ENCODE data around the gene PLA2G2F. TPM values are rescaled to one million over a fixed set of nuclear protein-coding genes. Genes with fewer than 3 reads are reported as not detected.

PLA2G2F gene
- polyA plus RNA-seq, 2 of the 4 experiments (the other 2 are of a cell fraction), result not detected

DNA sequence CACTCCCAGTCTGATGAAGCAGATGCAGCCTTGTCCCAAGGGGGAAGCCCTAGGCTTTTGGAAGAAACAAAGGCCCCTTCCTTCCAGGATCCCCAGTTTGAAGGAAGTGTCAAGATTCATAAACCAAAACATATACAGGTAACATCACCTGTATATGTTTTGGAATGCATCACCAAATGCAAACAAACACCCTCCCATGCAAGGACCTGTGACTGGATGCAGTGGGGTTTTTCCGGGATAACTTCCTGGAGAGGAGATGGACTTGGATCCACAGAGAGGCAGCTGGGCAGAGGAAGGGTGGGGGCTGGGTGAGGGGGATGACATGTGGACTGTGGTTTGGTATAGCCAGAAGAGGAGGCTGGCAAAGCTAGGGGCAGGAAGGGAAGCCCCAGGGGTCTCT is 1.5 kb upstream of the PLA2G2F start:
- TF ChIP-seq HDAC2 (IDR thresholded peaks at IDR 0.05) (no peak), CHD4 (IDR thresholded peaks at IDR 0.05; ENCODE audit: borderline replicate concordance) (no peak), HOXA7 (CRISPR knock-in tag; IDR thresholded peaks at IDR 0.05) (no peak), EHF (CRISPR knock-in tag; IDR thresholded peaks at IDR 0.05) (no peak), PBX3 (IDR thresholded peaks at IDR 0.05) (no peak), FOSL2 (IDR thresholded peaks at IDR 0.05) (no peak), FOSL2 (CRISPR knock-in tag; IDR thresholded peaks at IDR 0.05) (no peak)
- ATAC-seq (no peak), DNase-seq (ENCODE audit: low read depth in 1 of 2, low spot score in 1 of 2) (no peak), FAIRE-seq (no peak)
- Histone ChIP-seq H3K4me1 (no peaks in the 10 kb centered on the region), H3K4me3 (no peak overlapping the region), H3K4me2 (no peak overlapping the region), H3K27ac (no peak overlapping the region), H3K9me3 (no peaks in the 10 kb centered on the region)
- CTCF ChIA-PET, result no interaction called here
- no CpG with 5 or more reads among the region's 1 CpG for WGBS (ENCODE audit: missing lambda C conversion rate)
- POLR2A ChIA-PET, result no interaction called here

DNA sequence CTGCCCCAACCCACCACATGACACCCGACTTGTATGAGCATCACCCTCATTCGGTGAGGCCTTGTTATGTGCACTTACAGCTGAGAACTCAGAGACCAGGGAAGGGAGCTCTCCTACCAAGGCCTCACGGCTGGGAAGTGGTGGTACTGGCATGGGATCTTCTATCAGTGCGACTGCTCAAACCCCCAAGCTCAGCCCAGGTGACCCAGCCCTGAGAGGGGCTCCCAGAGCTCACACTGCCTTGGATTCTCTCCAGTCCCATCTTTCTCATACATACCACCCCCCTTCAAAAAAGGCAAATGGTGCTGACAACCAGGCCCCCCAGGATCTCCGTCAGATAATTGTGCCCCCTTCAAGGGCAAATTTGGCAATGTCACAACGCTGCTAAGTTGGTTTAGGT is 777 bp upstream of the PLA2G2F start:
- POLR2A ChIA-PET, result no interaction called here
- TF ChIP-seq CEBPB (IDR thresholded peaks at IDR 0.05), result no peak
- no peak for TF ChIP-seq HOXA7 (CRISPR knock-in tag; IDR thresholded peaks at IDR 0.05)
- TF ChIP-seq PHF8 (IDR thresholded peaks at IDR 0.05; ENCODE audit: borderline replicate concordance, low read depth), result no peak
- TF ChIP-seq MAZ (IDR thresholded peaks at IDR 0.05; ENCODE audit: borderline replicate concordance, low read depth, low read length), result no peak
- no peak for TF ChIP-seq HES2 (IDR thresholded peaks at IDR 0.05)
- TF ChIP-seq JUNB (IDR thresholded peaks at IDR 0.05), result no peak
- no peak for TF ChIP-seq POLR2A (IDR thresholded peaks at IDR 0.05; ENCODE audit: low read length)
- TF ChIP-seq KDM5A (IDR thresholded peaks at IDR 0.05), result no peak
- TF ChIP-seq CHD2 (IDR thresholded peaks at IDR 0.05; ENCODE audit: low read length, partially characterized antibody), result no peak
- TF ChIP-seq EHF (CRISPR knock-in tag; IDR thresholded peaks at IDR 0.05), result no peak
- TF ChIP-seq NPAS2 (CRISPR knock-in tag; IDR thresholded peaks at IDR 0.05; ENCODE audit: borderline replicate concordance), result no peak
- TF ChIP-seq, protein P1, sequence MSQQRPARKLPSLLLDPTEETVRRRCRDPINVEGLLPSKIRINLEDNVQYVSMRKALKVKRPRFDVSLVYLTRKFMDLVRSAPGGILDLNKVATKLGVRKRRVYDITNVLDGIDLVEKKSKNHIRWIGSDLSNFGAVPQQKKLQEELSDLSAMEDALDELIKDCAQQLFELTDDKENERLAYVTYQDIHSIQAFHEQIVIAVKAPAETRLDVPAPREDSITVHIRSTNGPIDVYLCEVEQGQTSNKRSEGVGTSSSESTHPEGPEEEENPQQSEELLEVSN (IDR thresholded peaks at IDR 0.05; ENCODE audit: borderline replicate concordance, low read depth), result no peak
- TF ChIP-seq GATA3 (IDR thresholded peaks at IDR 0.05; ENCODE audit: borderline replicate concordance), result no peak
- TF ChIP-seq, protein P2, sequence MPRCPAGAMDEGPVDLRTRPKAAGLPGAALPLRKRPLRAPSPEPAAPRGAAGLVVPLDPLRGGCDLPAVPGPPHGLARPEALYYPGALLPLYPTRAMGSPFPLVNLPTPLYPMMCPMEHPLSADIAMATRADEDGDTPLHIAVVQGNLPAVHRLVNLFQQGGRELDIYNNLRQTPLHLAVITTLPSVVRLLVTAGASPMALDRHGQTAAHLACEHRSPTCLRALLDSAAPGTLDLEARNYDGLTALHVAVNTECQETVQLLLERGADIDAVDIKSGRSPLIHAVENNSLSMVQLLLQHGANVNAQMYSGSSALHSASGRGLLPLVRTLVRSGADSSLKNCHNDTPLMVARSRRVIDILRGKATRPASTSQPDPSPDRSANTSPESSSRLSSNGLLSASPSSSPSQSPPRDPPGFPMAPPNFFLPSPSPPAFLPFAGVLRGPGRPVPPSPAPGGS (IDR thresholded peaks at IDR 0.05), result no peak
- no peak for TF ChIP-seq RCOR1 (IDR thresholded peaks at IDR 0.05; ENCODE audit: low read depth, low read length)
- no peak for TF ChIP-seq PBX3 (IDR thresholded peaks at IDR 0.05)
- TF ChIP-seq RARB (CRISPR knock-in tag; IDR thresholded peaks at IDR 0.05), result no peak
- no peak for TF ChIP-seq CBX2 (IDR thresholded peaks at IDR 0.05; ENCODE audit: borderline replicate concordance, low read depth)
- no peak for TF ChIP-seq ATOH8 (CRISPR knock-in tag; IDR thresholded peaks at IDR 0.05; ENCODE audit: low read depth)
- no peak for TF ChIP-seq POLR2AphosphoS2 (conservative IDR thresholded peaks at IDR 0.05; ENCODE audit: low read length)
- DNase-seq (ENCODE audit: low read depth in 1 of 2, low spot score in 1 of 2), result no peak

More for the DNA sequence above, 777 bp upstream of the PLA2G2F start:
- no peaks in the 10 kb centered on the region for H3K9me3 ChIP-seq
- ATAC-seq (no peak), FAIRE-seq (no peak)
- H3K4me2 ChIP-seq, result no peak overlapping the region
- WGBS (ENCODE audit: missing lambda C conversion rate), result 53% methylated on average over 4 of the region's 6 CpGs
- H3K4me3 ChIP-seq, result no peak overlapping the region
- CTCF ChIA-PET, result no interaction called here
- H3K4me1 ChIP-seq, result no peaks in the 10 kb centered on the region
- no peak overlapping the region for H3K27ac ChIP-seq
